ENCODE measurements around the gene RGS7BP.

Gene RGS7BP

GRCh38 chr5:64637144-64637543, 131.3 kb downstream of the RGS7BP start:
- FAIRE-seq = no peak

GRCh38 chr5:64637837-64638443, 132.1 kb downstream of the RGS7BP start:
- no peak for FAIRE-seq

- FAIRE-seq = no peak
Measured at GRCh38 chr5:64644831-64645230, 139.0 kb downstream of the RGS7BP start.

- FAIRE-seq = no peak
Measured at GRCh38 chr5:64646169-64646568, 140.4 kb downstream of the RGS7BP start.

- no peak for FAIRE-seq
Measured at GRCh38 chr5:64649512-64649911, 143.7 kb downstream of the RGS7BP start.

DNA sequence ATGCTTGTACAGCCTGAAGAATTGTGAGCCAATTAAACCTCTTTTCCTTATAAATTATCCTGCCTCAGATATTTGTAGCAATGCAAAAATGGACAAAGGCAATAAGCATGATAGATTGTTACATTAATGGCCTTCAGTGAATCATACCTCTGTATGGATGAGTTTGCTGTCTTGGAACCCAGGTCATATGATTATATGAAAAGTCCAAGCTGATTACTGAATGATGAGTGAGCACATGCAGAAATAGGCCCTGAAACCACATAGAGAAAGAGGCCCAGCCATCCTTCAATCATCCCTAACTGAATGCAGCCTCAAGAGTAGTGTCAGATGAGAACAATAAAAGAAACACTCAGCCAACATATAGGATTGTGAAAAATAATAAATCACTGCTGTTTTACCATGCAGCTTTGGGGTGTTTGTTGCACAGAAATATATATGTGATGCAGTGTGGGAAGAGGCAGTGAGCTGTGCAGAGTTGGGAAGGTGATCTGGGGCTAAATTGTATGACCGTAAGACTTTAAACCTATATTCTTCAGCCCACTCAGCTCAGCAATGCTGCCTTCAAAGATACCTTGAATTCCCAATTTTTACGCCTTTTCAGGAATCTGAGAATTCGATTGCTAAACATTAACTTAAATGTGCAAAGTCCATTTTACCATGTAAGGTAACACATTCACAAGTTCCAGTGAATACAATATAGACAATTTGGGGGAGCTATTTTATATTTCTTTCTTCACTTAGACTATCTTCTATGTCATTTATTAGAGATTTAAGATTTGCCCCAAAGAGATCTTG, 148.1 kb downstream of the RGS7BP start:
- no peak for FAIRE-seq

DNA sequence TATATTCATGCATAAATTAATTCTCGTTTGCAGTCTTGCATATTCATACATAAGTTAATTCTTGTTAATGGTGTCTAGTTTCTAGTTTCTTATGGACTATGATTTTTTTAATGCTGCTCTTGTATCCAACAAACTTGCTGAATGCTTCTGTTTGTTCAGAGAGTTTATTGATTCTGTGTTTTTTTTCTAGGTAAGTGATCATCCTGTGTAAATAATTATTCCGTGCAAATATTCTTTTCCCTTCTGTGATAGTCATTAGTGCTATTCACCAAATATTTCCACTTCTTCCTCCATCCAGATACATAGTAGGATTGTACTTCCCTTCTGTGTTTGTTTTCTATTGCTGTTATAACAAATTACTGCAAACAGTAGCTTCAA, 148.7 kb downstream of the RGS7BP start:
- FAIRE-seq = no peak

- no peak for FAIRE-seq
Measured at GRCh38 chr5:64655596-64655995, 149.8 kb downstream of the RGS7BP start.

GRCh38 chr5:64659289-64659688, 153.5 kb downstream of the RGS7BP start:
- no peak for FAIRE-seq

Data from G401.6 (cell line).